CD4-positive, alpha-beta T cell treated with Interleukin-4 for 1 hour (primary cell): Measurements from ENCODE around the gene ACAT2.
"Not testable (repeated sequence)": the region's sequence is repeated elsewhere in the genome, so short reads cannot be mapped to it uniquely, and the experiment has no call there.

Experiments used
- DNase-seq, 2 donors: peaks; one replicate each; pipeline ENCODE4 v3.0.0-alpha.2; 2020 to 2022

Gene ACAT2

GRCh38 chr6:159732550-159732949, 29.3 kb upstream of the ACAT2 start:
- not testable (repeated sequence) for DNase-seq

DNA sequence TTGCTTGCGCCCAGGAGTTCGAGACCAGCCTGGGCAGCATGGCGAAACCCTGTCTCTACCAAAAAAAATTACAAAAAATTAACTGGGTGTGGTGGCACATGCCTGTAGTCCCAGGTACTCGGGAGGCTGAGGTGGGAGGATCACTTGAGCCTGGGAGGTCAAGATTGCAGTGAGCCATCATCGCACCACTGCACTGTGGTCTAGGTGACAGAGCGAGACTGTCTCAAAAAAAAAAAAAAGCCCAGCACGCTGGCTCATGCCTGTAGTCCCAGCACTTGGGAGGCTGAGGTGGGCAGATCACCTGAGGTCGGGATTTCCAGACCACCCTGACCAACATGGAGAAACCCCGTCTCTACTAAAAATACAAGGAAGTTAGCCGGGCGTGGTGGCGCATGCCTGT, 28.4 kb upstream of the ACAT2 start:
- not testable (repeated sequence) for DNase-seq

- DNase-seq: no peak
Observed at GRCh38 chr6:159736908-159737307, 24.9 kb upstream of the ACAT2 start.

GRCh38 chr6:159739341-159739740, 22.5 kb upstream of the ACAT2 start:
- DNase-seq: no peak

- DNase-seq: no peak
Observed at GRCh38 chr6:159742165-159742564, 19.7 kb upstream of the ACAT2 start.

- DNase-seq: no peak
Observed at GRCh38 chr6:159745081-159745480, 16.8 kb upstream of the ACAT2 start.

GRCh38 chr6:159746759-159747158, 15.1 kb upstream of the ACAT2 start:
- no peak for DNase-seq

DNA sequence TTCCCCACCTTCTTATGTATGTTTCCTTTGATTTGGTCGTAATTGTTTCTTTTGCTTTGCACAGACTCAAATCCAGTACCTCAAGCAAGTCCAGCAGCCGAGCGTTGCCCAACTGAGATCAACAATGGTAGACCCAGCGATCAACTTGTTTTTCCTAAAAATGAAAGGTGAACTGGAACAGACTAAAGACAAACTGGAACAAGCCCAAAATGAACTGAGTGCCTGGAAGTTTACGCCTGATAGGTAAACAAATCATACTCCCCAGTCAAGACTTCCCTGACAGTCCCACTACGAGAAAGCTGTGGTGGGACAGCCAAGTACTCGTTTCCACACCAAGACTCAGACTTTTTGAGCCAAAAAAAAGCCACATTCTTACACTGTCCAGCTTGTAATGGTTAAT, 13.7 kb upstream of the ACAT2 start:
- DNase-seq: not testable (repeated sequence)

- DNase-seq: no peak
Observed at GRCh38 chr6:159751448-159751847, 10.4 kb upstream of the ACAT2 start.

DNA sequence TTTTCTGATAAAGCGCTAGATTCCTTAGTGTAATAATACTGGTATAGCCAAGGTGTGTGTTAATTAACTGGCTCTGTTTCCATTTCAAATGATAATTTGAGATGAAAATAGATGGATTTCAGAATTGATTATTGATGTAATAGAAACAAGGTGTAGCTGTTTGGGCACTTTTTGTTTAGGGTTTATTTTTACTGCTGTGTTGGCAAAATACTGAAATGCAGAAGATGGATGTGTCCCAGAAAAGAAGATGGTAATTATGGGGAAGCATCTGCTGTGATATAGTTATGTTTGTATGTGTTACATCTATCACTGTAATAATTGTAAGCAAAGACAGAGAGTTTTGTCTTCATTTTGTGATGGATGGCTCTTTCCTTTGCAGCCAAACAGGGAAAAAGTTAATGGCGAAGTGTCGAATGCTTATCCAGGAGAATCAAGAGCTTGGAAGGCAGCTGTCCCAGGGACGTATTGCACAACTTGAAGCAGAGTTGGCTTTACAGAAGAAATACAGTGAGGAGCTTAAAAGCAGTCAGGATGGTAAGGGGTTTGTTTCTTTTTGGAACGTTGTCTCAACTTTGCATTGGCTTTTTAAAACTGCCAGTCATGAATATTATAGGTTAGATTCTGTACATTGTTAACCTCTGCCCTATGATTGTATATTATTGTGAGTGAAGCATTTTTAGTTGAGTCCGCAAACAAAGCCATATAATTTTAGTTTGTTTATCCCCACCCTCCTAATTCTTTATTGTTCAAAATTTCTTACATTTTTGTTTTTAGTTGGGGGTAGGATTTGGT, 8.6 kb upstream of the ACAT2 start:
- DNase-seq: no peak

GRCh38 chr6:159754401-159754800, 7.4 kb upstream of the ACAT2 start:
- DNase-seq: no peak

DNA sequence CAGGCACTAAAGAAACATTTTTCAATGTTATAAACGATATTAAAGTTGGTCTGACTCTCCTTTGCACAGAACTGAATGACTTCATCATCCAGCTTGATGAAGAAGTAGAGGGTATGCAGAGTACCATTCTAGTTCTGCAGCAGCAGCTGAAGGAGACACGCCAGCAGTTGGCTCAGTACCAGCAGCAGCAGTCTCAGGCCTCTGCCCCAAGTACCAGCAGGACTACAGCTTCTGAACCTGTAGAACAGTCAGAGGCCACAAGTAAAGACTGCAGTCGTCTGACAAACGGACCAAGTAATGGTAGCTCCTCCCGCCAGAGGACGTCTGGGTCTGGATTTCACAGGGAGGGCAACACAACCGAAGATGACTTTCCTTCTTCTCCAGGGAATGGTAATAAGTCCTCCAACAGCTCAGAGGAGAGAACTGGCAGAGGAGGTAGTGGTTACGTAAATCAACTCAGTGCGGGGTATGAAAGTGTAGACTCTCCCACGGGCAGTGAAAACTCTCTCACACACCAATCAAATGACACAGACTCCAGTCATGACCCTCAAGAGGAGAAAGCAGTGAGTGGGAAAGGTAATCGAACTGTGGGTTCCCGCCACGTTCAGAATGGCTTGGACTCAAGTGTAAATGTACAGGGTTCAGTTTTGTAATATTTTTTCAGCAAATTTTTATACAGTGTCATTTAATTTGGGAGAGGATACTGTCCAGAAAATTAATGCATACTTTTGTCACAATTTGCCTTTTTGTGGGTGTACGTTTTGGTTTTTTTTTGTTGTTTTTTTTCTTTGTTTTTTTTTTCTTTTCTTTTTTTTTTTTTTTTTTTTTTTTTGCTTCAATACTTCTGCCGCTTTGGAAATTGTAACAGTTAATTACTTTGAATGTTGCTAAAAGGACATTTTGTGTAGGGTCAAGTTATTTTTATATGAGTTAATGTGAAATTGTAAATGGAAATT, 6.6 kb upstream of the ACAT2 start:
- DNase-seq: no peak

GRCh38 chr6:159756508-159756907, 5.3 kb upstream of the ACAT2 start:
- no peak for DNase-seq

GRCh38 chr6:159758031-159759001, 3.5 kb upstream of the ACAT2 start:
- no peak for DNase-seq

DNA sequence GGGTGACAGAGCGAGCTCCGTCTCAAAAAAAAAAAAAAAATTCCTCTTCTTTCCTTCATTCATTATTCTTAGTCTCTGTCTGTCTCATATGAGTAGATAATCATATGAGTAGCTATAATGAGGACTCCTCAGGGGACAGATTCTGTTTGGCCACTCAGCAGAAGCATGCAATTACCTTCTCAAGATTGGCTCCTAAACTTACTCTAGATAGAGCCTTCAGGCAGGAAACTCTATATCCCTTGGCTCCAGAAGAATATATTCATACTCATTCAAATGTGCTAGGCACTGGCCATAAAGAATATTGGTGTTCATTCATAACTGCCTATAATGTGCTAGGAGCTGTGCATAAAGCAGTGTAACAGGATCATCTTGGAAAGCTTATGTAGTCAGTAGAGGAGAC, 2.2 kb upstream of the ACAT2 start:
- no peak for DNase-seq

- no peak for DNase-seq
Observed at GRCh38 chr6:159760602-159761057, 1.2 kb upstream of the ACAT2 start.

DNA sequence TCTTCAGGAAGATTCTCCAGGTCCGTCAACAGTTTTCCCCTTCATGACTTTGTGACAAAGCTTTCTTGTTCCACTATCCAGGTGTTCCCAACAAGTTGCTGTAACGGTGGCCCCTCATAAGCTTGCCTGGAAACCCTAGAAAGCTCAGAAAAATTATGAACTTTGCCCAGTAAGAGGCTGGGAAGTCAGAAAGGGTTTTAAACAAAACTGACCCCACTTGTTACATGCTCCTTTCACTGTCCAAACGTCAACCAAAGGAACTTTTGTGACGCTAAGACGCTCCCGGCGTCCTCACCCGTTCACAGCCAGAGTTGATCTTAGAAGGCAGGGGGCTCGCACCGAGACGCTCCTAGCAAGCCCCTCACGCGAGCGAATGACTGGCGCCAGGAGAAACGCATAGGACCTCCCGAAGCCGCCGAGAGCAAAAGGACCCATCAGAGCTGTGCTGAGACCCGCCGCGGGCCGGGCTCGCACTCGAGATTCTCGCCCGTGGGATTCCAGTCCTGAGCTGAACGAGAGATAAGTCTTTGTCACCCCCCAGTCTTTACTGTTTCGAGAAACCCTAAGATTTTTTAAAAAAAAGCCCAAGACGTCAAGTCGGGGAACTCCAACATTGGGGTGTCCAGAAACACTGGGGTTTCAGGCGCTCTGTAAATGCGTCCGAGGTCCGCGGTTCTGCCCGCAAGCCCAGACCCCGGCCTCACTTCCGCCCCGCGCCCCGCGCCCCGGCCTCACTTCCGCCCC, 544 bp upstream of the ACAT2 start:
- DNase-seq: no peak

GRCh38 chr6:159762681-159763293, 942 bp downstream of the ACAT2 start:
- DNase-seq: peak; percentile 46 to 61

DNA sequence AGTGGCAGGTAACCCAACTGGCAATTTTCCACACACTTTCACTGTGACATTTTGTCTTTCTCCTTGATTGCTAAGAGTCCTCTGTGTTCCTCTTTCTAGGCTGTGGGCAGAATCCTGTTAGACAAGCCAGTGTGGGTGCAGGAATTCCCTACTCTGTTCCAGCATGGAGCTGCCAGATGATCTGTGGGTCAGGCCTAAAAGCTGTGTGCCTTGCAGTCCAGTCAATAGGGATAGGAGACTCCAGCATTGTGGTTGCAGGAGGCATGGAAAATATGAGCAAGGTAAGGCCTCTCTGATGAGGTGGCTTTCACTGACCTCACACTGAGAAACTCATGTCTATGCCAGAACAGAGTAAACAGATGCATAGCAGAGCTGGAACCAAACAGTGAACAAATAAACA, 5.1 kb downstream of the ACAT2 start:
- DNase-seq: no peak

- DNase-seq: no peak
Observed at GRCh38 chr6:159769470-159769869, 7.6 kb downstream of the ACAT2 start.

GRCh38 chr6:159772196-159772595, 10.4 kb downstream of the ACAT2 start:
- no peak for DNase-seq
